GM12892 (cell line): ENCODE results near the gene MDM2.

Experiments
- DNase-seq: peaks from one replicate; pipeline ENCODE4 v3.0.0; 2011; ENCODE audit not compliant: insufficient read length
- FAIRE-seq: peaks from 2 replicates; lab custom pipeline; 2011; peaks lifted over from hg19 to GRCh38; lab: Jason Lieb, UNC
- POLR2A ChIP-seq: IDR thresholded peaks from 2 replicates; pipeline ENCODE4 v1.6.1; 2011; ENCODE audit warnings: low read depth, low read length, control low read depth
- POLR2AphosphoS5 ChIP-seq: IDR thresholded peaks from 2 replicates; pipeline ENCODE4 v1.6.1; 2011; ENCODE audit warnings: low read depth, low read length, control low read depth
- TAF1 ChIP-seq: IDR thresholded peaks from 2 replicates; pipeline ENCODE4 v1.6.1; 2011; ENCODE audit warnings: low read depth, mild to moderate bottlenecking, control low read depth, low read length, borderline replicate concordance

MDM2 gene

DNA sequence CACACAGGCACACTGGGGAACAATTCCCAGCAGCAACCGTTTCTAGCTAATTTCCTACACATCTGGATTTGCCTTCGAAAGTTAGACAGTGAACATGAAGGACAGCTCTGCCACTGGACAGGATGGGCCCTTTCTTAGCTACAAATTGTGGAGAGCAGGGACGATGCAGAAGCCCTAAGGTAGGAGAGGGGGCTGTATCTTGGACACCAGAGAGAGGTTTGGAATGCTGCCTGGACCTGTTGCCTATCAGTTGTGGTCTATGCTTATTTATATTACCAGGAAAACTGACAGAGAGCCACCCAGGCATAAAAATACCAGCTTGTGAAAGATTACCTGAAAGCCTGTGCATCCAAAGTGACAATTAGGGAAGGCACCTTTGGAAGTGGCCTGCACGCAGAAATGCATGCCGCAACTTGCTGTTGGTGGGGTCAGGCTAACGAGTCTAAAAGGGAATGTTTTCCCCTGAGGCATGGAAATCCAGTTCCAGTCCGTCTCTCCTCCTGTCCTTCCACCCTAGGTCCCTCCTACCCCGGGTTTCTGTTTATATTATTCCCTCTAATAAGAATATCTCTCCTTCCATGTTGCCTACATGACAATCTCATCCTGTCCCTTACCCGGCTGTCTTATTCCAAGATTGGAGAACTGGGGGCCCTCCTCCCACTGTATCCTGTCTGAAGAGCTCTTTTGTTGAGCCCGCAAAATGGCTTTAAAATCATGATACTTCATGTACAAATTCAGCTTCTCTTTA is 60.2 kb downstream of the MDM2 start:
- FAIRE-seq (no peak), DNase-seq (no peak)
- no peak for TF ChIP-seq TAF1
- no peak for TF ChIP-seq POLR2AphosphoS5
- no peak for TF ChIP-seq POLR2A

DNA sequence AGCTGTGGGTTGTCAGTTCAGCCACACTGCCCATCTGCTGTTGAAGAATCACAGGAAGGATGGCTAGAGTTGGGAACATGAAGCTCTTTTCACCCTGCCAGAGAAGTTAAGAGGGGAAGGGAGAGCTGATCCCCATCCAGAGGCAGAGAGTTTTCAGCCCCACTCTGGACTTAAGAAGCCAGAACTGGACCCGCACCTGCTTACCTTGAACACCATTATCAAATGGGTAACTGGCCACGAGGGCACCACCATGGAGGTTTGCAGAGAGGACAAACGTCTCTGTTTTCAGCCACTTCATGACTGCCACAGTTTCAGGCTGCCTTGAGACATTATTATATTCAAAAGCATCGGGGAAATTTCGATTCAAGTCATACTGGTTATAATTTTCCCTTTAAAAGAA is 62.0 kb downstream of the MDM2 start:
- FAIRE-seq (no peak), DNase-seq (no peak)
- TF ChIP-seq POLR2AphosphoS5 (no peak), POLR2A (no peak), TAF1 (no peak)

DNA sequence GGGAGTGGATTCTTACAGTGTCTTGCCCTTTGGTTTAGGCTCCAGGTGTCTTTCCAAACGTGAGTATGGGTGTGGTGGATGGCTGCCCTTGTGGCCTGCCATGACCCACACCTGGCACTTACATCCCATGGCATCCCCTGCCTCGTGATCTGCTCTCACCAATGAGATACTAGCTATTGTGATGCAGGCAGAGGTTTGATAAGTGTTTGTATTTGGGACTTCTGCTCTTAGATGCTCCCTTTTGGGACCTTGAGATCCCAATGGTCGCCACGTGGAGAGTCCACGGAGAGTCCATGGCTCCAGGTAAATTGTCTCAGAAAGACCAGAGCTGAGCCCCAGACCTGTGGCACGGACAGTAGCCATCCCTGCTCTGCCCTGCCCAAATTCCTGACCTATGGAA is 62.5 kb downstream of the MDM2 start:
- no peak for FAIRE-seq
- no peak for DNase-seq
- TF ChIP-seq POLR2AphosphoS5 = no peak
- TF ChIP-seq POLR2A = no peak
- TF ChIP-seq TAF1 = no peak

DNA sequence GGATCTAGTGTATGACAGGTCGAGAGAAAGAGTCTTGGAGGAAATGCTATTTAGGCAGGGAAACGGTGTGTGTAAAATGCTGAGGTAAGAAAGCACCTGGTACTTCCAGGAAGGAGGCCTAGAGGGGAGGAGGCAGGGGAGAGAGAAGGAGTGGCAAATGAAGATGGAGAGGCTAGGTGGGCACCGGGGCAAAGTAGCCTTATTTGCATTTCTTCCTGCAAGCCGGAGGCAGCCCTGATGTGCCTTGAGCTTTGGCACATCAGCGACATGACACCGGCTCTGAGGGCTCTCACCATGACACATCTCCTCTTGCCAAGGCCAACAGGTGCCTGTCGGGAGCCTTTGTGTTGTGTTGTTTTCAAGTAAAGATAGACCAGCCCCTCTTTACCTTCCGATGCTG is 63.4 kb downstream of the MDM2 start:
- FAIRE-seq (no peak), DNase-seq (no peak)
- TF ChIP-seq TAF1 = no peak
- no peak for TF ChIP-seq POLR2AphosphoS5
- no peak for TF ChIP-seq POLR2A

- TF ChIP-seq POLR2AphosphoS5 (no peak), POLR2A (no peak), TAF1 (no peak)
- DNase-seq (no peak), FAIRE-seq (no peak)
Observed at GRCh38 chr12:68871921-68872320, 63.9 kb downstream of the MDM2 start.

- DNase-seq = no peak
- FAIRE-seq = no peak
Observed at GRCh38 chr12:68873316-68873715, 65.3 kb downstream of the MDM2 start.

GRCh38 chr12:68876461-68876860 is 68.5 kb downstream of the MDM2 start:
- no peak for DNase-seq
- no peak for FAIRE-seq
- TF ChIP-seq TAF1 (no peak), POLR2AphosphoS5 (no peak), POLR2A (no peak)

More at GRCh38 chr12:68873316-68873715, 65.3 kb downstream of the MDM2 start:
- no peak for TF ChIP-seq POLR2AphosphoS5
- TF ChIP-seq POLR2A = no peak
- TF ChIP-seq TAF1 = no peak

GRCh38 chr12:68877583-68877982 is 69.6 kb downstream of the MDM2 start:
- FAIRE-seq (no peak), DNase-seq (no peak)
- TF ChIP-seq POLR2A (no peak), POLR2AphosphoS5 (no peak), TAF1 (no peak)

DNA sequence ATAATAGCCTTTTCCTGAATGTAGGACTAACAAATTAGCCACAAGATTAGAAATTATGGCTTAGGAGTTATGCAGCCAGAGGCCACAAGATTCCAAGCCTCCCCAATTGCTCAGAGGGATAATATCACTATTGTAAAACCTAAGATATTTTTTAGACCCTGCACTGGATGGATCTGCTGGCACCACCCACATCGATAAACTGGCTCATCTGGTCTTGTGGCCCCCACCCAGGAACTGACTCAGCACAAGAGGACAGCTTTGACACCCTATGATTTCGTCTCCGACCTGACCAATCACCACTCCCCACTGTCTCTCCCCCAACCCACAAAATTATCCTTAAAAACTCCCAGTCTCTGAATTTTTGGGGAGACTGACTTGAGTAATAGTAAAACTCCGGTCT is 70.3 kb downstream of the MDM2 start:
- DNase-seq (no peak), FAIRE-seq (no peak)
- no peak for TF ChIP-seq POLR2AphosphoS5
- no peak for TF ChIP-seq POLR2A
- no peak for TF ChIP-seq TAF1

- DNase-seq (no peak), FAIRE-seq (no peak)
- TF ChIP-seq TAF1 (no peak), POLR2A (no peak), POLR2AphosphoS5 (no peak)
Observed at GRCh38 chr12:68878846-68879245, 70.9 kb downstream of the MDM2 start.

- FAIRE-seq (no peak), DNase-seq (no peak)
- TF ChIP-seq POLR2AphosphoS5 (no peak), TAF1 (no peak), POLR2A (no peak)
Observed at GRCh38 chr12:68880660-68881325, 72.8 kb downstream of the MDM2 start.

GRCh38 chr12:68882251-68882964 is 74.4 kb downstream of the MDM2 start:
- FAIRE-seq (no peak), DNase-seq (no peak)
- TF ChIP-seq TAF1 (no peak), POLR2AphosphoS5 (no peak), POLR2A (no peak)

- TF ChIP-seq POLR2A (no peak), POLR2AphosphoS5 (no peak), TAF1 (no peak)
- no peak for FAIRE-seq
- no peak for DNase-seq
Observed at GRCh38 chr12:68883151-68883550, 75.2 kb downstream of the MDM2 start.
